HG03025 (cell line): ENCODE measurements around the gene BTBD9.
"Not testable (repeated sequence)": the region's sequence is repeated elsewhere in the genome, so short reads cannot be mapped to it uniquely, and the experiment has no call there.

Experiments
- ATAC-seq: cut with Tn5 transposase; IDR thresholded peaks from one replicate; pipeline ENCODE4 v1.9.1; 2021; ENCODE audit warnings: mild to moderate bottlenecking, moderate library complexity; ENCODE audit not compliant: unreplicated experiment, low FRiP score

BTBD9 gene

DNA sequence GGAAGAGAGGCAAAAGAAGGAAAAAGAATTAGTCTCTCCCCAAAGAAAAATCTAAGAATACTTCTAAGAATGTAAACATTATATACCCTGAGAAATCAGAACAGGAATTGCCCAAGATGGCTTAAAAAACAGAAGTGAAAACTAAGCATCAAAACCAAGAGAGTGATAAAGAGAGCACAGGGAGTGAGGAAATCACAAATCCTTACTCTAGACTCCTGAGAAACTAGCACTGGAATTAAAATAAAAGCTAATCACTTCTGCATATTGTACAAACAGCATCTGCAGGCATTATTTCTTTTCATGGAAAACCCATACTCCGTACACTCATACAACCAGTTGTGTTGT lies 285.7 kb downstream of the BTBD9 start:
- ATAC-seq, result no peak

- no peak for ATAC-seq
Observed at GRCh38 chr6:38353310-38354036, 286.3 kb downstream of the BTBD9 start.

- ATAC-seq, result no peak
Observed at GRCh38 chr6:38352636-38353035, 287.1 kb downstream of the BTBD9 start.

GRCh38 chr6:38350942-38351341 lies 288.8 kb downstream of the BTBD9 start:
- no peak for ATAC-seq

DNA sequence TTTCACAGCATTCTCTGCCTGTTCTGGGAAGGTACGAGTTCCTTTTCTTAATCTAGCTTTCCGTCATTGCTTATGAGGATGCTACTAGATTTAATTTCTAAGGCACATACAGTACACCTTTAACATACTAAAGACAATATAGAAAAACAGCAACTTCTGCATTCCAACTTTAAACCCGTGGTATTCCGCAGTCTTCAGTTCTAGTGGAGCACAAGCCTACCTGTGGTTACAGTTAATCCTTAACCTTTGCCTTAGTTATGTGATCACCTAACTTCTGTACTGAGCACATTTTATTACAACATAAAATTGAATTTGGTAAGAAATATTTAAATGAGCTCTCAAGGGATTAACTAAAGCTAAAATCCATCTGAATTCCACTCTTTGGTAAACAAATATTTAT lies 289.5 kb downstream of the BTBD9 start:
- no peak for ATAC-seq

- no peak for ATAC-seq
Observed at GRCh38 chr6:38349795-38350194, 289.9 kb downstream of the BTBD9 start.

DNA sequence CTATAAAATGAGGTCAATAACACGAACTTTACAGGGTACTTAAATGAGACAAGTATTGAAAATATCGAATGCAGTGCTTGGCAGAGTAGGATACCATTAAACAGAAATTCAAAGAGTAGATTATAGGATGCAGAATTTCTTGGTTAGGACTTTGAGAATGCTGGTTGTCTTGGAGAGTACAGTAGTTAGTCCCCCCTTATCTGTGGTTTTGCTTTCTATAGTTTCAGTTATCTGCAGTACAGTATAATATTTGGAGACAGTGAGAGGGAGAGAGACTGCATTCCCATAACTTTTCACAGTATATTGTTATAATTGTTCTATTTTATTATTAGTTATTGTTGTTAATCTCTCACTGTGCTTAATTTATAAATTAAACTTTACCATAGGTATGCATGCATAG lies 290.5 kb downstream of the BTBD9 start:
- no peak for ATAC-seq

DNA sequence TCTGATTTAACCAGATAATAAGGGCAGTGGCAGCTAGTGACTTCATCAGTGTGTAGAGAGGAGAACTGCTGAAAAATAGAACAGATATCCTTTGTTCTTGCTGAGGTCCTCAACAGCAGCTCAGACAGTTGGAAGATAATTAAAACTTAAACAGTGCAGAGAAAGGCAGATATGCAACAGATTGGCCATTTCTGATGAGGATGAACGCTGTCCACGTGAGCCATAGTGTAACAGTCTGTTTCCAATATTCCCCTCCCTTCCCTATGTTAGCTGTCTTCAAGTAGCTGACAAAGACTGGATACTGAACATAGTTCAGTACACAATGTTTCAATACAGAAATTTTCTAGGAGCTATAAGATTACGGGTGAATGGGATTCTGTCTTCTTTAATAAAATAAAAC lies 291.4 kb downstream of the BTBD9 start:
- no peak for ATAC-seq

GRCh38 chr6:38347829-38348228 lies 291.9 kb downstream of the BTBD9 start:
- ATAC-seq, result not testable (repeated sequence)

- ATAC-seq, result no peak
Observed at GRCh38 chr6:38346291-38347079, 293.2 kb downstream of the BTBD9 start.

DNA sequence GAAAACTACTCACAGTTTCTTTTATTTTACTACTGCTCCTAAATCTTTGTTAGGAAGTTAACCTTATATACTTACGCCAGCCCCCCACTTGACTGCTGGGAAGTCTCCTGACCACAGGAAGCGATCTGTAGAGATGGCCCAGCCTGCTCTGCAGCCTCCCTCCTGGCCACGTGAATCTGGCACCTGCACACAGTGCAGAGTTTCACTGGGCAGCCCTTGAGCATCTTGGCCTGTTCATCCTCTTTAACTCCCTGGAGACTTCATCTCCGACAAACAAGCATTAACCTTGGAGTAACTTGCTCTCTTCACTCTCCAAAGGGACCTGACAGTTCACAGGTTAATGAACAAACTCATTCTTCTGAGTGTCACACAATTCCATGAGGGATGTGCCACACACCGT lies 294.1 kb downstream of the BTBD9 start:
- ATAC-seq, result no peak

DNA sequence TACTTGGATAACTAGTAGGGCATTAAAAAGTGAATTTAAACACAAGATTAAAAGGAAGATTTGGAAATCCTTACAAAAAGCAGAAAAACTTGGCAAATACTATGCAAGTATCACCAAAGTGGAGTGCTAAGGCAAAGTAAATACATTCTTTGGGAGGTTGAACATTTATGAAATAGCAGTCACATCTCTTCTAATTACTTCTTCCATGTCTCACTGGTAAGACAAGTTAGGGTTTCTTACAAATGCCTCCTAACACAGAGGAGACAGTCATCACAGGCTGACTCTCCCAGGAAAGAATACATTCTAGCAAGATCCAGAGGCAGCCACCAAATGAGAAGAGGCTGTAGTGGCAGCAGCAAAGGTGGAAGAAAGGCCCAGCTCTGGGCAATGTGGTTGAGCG lies 298.2 kb downstream of the BTBD9 start:
- no peak for ATAC-seq

GRCh38 chr6:38339914-38340313 lies 299.8 kb downstream of the BTBD9 start:
- no peak for ATAC-seq

DNA sequence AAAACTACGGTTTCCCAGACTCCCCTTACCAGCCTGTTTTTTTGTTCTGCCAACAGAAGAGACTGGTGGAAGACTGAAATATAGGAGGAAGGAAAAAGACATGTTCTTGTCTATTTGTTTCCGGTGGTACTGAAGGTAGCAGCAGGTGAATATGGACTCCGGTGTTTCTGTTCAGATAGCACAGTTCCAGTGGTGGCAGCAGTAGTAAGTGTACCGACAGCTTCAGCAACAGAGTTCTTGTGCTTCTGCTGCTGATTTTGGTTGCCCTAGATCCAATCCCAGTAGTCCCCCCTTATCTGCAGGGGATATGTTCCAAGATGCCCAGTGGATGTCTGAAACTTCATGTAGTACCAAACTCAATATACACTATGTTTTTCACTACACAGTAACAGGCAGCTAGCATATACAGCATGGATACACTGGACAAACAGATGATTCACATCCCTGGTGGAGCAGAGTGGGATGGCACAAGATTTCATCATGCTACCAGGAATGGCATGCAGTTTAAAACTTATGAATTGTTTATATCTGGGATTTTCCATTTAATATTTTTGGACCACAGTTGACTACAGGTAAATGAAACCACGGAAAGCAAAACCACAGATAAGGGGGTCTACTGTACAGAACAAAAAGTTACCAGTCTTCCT lies 301.8 kb downstream of the BTBD9 start:
- ATAC-seq, result no peak

- ATAC-seq, result no peak
Observed at GRCh38 chr6:38336922-38337321, 302.8 kb downstream of the BTBD9 start.

DNA sequence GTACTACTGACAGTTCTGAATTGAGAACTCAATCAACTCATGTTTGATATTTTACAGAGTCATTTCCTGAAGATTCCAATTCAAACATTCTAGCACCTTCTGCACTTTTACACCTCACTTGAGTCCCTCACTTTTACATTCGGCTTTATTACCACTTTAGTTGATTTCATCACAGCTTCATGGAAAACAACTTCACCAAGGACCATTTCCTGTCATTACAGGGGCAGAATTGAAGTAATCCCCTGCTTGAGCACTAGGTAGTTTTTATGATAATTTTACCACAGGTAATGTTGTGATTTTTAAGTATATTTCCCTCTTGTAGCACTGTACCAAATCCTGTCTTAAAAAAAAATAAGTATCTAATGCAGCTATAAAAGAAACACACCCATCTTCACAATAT lies 312.9 kb downstream of the BTBD9 start:
- no peak for ATAC-seq

GRCh38 chr6:38323216-38323615 lies 316.5 kb downstream of the BTBD9 start:
- no peak for ATAC-seq

GRCh38 chr6:38322138-38322537 lies 317.6 kb downstream of the BTBD9 start:
- no peak for ATAC-seq

- no peak for ATAC-seq
Observed at GRCh38 chr6:38320843-38321242, 318.9 kb downstream of the BTBD9 start.

DNA sequence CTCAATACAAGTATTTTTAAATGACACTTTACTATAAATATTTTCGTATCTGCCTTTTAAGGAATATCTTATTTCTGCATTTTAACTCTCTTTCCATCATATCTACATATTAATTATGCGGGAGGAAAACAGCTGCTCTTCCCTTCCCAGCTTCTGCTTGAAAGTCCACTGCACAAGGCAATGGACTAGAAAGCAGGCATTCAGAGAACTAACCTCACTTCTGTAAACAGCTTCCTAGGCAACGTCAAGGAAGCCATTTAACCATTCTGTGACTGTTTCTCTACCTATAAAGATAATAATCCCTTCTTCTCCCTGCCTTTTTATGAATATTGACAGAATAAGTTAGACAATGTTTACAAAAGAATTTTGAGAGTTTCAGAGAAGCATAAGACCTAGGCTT lies 319.4 kb downstream of the BTBD9 start:
- ATAC-seq, result no peak
